ENCODE data around the gene GNGT2. TPM values are rescaled to one million over a fixed set of nuclear protein-coding genes. Genes with fewer than 3 reads are reported as not detected.
A peak's percentile ranks its signal among the peaks of the same experiment; 100 is the strongest.
"Not testable (repeated sequence)": the region's sequence is repeated elsewhere in the genome, so short reads cannot be mapped to it uniquely, and the experiment has no call there.

Gene GNGT2
- total RNA-seq, 1 donor from 2014 or later, result 1.8 TPM

- TF ChIP-seq CTCF (conservative IDR thresholded peaks at IDR 0.05; ENCODE audit: low read depth, low read length), result peak; percentile 98
- H3K4me3 ChIP-seq (ENCODE audit: low read depth, low read length), result no peak overlapping the region
- no peak for DNase-seq (ENCODE audit: low read depth)
Measured at GRCh38 chr17:49180303-49180702, 30.1 kb downstream of the GNGT2 start.

DNA sequence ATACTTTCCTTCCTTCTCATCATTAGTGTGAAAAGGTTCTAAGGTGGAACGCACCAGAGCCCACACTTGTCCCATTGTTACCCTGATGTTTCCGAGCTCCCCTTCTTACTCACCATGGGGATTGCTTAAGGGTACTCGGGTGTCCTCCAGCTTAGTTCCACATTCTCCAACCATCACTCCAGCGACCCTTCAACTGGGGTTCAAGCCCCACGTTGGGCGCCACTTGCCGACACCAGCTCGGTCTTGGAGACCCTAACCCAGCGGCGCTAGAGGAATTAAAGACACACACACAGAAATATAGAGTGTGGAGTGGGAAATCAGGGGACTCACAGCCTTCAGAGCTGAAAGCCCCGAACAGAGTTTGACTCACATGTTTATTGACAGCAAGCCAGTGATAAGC, 34.4 kb downstream of the GNGT2 start:
- not testable (repeated sequence) for H3K4me3 ChIP-seq (ENCODE audit: low read depth, low read length); DNase-seq (ENCODE audit: low read depth)

DNA sequence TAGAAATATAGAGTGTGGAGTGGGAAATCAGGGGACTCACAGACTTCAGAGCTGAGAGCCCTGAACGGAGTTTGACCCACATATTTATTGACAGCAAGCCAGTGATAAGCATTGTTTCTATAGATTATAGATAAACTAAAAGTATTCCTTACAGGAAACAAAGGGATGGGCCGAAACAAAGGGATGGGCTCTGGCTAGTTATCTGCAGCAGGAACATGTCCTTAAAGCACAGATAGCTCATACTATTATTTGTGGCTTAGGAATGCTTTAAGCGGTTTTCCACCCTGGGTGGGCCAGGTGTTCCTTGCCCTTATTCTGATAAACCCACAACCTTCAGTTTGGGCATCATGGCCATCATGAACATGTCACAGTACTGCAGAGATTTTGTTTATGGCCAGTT, 39.7 kb downstream of the GNGT2 start:
- not testable (repeated sequence) for DNase-seq (ENCODE audit: low read depth); H3K4me3 ChIP-seq (ENCODE audit: low read depth, low read length)

DNA sequence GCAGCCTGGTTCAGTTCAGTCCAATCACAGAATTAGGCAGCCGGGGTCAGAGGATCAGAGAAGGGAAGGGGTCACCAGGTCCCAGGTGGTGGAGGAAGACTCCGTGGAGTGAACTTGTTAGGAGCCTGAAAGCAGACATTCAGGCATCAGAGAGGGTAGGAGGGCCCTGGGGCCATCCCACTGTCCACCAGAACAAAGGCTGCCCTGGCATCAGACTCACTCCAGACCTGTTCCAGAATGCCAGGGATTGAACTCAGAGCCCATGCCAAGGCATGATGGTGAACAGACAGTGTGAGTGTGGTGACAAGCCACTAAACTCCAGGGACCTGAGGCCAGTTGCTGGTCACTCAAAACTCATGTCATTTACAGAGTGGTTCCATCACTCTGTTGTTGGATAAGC, 40.2 kb downstream of the GNGT2 start:
- no peak overlapping the region for H3K4me3 ChIP-seq (ENCODE audit: low read depth, low read length)
- no peak for DNase-seq (ENCODE audit: low read depth)

DNA sequence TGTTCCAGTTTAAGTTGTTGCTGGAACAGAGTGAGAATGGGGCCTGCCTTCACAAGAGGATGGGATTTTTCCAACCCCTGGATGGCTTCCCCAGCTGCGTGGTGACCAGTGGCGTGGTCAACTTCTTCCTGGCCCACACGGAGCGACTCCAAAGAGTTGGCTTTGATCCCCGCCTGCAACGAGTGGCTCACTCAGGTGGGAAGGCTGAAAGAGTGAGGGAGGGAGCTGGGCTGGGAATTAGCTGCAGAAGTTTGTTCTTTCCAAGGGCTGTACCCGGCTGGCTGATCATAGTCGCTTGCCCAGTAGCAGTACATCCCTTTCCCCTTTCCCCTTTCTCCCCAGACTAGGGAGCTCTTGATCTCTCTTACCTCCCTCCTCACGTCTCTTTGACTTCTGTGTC, 41.7 kb downstream of the GNGT2 start:
- no peak overlapping the region for H3K4me3 ChIP-seq (ENCODE audit: low read depth, low read length)
- no peak for TF ChIP-seq CTCF (conservative IDR thresholded peaks at IDR 0.05; ENCODE audit: low read depth, low read length)
- DNase-seq (ENCODE audit: low read depth), result no peak

More for the DNA sequence above, 40.2 kb downstream of the GNGT2 start:
- no peak for TF ChIP-seq CTCF (conservative IDR thresholded peaks at IDR 0.05; ENCODE audit: low read depth, low read length)

DNA sequence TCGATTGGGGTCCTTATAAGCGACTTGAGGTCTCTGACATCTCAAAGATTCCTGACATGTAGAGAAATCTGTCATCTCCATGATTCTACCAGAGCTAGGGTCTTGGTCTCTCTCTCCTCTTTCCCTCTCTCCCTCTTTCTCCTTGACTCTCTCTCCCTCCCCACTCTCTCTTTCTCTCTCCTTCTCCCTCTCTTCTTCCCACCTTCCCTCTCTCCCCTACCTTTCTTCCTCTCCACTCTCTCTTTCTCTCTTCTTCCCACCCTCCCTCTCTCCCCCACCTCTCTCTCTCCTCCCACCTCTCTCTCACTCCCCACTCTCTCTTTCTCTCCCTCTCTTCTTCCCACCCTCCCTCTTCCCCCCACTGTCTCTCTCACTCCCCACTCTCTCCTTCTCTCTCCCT, 45.2 kb downstream of the GNGT2 start:
- DNase-seq (ENCODE audit: low read depth), result no peak
- TF ChIP-seq CTCF (conservative IDR thresholded peaks at IDR 0.05; ENCODE audit: low read depth, low read length), result no peak
- no peak overlapping the region for H3K4me3 ChIP-seq (ENCODE audit: low read depth, low read length)

DNA sequence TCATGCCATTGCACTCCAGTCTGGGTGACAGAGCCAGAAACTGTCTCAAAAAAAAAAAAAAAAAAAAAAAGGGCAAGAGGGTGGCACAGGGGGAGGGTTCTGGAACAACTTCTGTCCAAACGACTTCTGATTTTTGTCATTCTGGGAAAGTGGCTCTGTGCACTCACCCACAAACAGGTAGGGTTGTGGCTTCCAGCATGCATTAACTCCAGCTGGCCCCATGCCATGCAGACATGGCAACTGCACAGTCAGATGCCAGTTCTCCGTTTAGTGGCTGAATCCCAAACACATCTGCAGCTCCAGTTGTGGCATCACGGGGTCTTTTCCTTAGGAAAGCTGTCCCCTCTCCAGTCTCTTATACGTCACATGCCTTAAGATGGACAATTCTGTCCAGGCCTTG, 47.5 kb downstream of the GNGT2 start:
- no peak for TF ChIP-seq CTCF (conservative IDR thresholded peaks at IDR 0.05; ENCODE audit: low read depth, low read length)

DNA sequence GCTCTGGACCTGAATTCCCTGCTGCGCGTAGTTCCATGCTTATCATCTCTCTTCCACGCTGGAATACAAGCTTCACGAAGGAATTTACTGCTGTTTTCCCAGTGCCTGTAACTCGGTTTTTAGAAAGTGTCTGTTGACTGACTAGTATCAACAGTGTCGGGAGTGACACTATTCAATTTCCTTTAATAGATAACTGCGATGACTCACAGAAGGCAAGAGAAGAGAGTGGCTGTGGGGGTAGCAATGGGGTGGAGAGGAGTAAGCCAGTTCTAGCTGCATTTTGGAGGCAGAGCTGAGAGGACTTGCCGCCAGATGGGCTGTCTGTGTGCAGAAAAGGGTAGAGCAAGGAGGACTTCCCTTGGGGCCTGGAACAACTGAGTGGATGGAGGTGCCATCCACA, 52.6 kb downstream of the GNGT2 start:
- no peak for DNase-seq (ENCODE audit: low read depth)

More for the DNA sequence above, 47.5 kb downstream of the GNGT2 start:
- no peak overlapping the region for H3K4me3 ChIP-seq (ENCODE audit: low read depth, low read length)
- no peak for DNase-seq (ENCODE audit: low read depth)

More for the DNA sequence above, 52.6 kb downstream of the GNGT2 start:
- no peak overlapping the region for H3K4me3 ChIP-seq (ENCODE audit: low read depth, low read length)
- TF ChIP-seq CTCF (conservative IDR thresholded peaks at IDR 0.05; ENCODE audit: low read depth, low read length), result no peak

All from epithelial cell of proximal tubule (primary cell).